Activated CD4-positive, alpha-beta T cell treated with anti-CD3 and anti-CD28 coated beads, Interleukin-2, amount 50 U/mL, for 48 hours (primary cell): ENCODE measurements around the gene ZSCAN5B.
"Not testable (repeated sequence)": the region's sequence is repeated elsewhere in the genome, so short reads cannot be mapped to it uniquely, and the experiment has no call there.

Source experiments
- DNase-seq, 2 experiments: peaks; one replicate each; pipeline ENCODE4 v3.0.0-alpha.2; 2020

Gene ZSCAN5B

DNA sequence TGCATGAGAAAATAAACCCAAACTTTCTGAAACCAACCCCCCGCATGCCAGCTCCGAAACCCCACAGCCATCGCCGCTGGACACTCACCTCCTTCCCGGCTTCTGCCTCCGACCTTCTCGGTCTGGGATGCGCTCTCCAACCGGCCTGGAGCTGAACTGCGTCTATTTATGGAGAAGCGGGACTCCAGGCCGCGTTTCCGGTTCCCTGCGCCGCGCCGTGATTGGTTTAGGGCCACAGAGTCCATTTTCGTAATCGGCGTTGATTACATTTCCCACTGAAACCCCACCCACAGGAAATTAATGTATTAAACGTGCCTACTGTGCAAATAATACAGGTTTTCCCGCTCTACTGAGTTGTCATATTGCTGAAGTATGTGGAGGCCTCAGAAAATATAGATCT, at the start of gene ZSCAN5B:
ZSCAN5B (minus strand) TSS at position 138 of the 400 bp plus-strand sequence. CDS start 4,731 bp downstream, outside the sequence.
- DNase-seq: not testable (repeated sequence)

DNA sequence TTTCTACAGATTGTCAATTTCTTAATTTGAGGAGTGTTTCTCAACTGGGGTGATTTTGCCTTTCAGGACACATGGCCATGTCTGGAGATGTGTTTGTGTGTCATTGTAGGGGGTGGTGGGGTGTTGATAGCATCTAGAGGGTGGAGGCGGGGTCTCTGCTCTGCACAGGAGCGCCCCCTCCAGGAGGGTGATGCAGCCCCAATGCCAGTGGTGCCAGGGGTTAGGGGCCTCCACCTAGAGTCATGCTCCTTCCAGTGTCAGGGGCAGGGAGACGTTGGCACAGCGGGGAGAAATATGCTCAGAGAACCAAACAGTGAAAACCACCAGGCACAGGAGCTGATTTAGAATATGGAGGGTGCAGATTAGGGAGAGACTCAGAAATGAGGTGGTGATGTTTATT, 48.2 kb upstream of the ZSCAN5B start:
- DNase-seq: not testable (repeated sequence)

GRCh38 chr19:56245121-56245740, 47.6 kb upstream of the ZSCAN5B start:
- no peak for DNase-seq

DNA sequence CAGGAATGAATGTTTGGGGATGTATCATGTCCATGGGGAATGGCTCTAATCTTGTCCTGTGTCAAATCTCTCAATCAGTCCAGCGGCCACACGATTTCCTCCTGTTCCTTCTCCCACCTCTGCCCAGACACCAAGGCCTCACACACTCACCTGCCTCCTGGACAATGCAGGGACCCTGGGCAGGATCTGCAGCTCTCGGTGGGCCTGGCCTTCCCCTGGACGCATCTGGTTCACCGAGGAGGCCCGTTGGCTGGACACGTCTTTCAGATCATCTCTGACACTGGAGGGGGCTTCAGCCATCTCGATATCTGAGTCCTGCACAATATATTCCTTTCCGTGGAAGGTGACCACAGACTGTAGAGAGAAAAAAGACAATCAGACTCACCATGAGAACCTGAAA, 25.9 kb upstream of the ZSCAN5B start:
- DNase-seq: no peak

- no peak for DNase-seq
These were observed 25.3 kb upstream of the ZSCAN5B start for GRCh38 chr19:56222901-56223300.

DNA sequence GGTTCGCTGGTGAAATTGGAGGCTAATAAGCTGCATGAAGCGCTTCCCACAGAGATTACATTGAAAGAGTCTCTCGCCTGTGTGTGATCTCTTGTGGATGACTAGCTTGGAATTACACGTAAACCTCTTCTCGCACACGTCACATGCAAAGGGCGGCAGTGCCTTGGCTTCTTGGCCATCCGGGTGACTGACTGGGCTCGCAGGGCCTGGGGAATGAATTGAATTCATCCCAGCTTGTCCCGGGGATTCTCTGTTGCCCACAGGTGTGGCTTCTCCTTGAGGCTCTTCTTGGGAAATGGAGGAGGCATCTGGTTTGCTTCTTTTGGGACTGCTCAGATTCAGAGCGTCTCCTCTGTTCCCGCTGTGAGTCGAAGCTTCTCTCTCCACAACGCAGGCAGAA, 24.3 kb upstream of the ZSCAN5B start:
- no peak for DNase-seq

DNA sequence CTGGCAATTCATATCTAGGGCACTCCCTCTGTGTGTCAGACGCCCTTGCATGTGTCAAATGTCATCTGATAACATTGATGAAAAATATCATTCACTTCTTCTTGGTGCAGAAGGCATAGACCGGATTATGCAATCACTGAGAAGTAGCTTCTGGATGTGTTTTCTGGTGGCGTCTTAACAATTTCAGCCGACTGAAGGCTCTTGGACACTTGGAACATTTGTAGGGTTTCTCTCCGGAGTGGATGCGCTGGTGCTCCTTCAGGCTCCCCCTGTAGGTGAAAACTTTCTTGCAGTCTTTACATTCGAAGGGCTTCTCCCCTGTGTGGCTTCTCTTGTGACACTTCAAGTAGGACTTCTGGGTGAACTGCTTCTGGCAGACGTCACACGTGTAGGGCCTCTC, 23.9 kb upstream of the ZSCAN5B start:
- not testable (repeated sequence) for DNase-seq

GRCh38 chr19:56218961-56219360, 21.4 kb upstream of the ZSCAN5B start:
- DNase-seq: no peak

GRCh38 chr19:56217039-56217949, 19.7 kb upstream of the ZSCAN5B start:
- DNase-seq: peak in 1 of 2 experiments; percentile 3

- no peak for DNase-seq
These were observed 14.1 kb upstream of the ZSCAN5B start for GRCh38 chr19:56211718-56212117.

DNA sequence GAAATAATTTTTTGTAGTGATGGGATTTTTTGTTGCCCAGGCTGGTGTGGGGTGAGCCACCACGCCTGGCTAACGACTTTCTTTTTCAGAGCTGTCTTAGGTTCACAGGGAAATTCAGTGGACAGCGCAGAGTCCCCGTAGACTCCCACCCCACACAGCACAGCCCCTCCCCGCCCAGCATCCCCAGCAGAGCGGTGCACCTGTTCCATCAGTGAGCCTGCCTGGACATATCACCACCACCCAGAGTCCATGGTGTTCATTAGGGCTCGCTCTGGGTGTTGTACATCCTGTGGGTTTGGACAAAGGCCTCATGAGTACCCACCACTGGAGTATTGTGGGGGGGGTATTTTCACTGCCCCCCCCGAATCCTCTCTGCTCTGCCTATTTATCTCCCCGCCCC, 12.5 kb upstream of the ZSCAN5B start:
- not testable (repeated sequence) for DNase-seq

GRCh38 chr19:56209091-56209490, 11.5 kb upstream of the ZSCAN5B start:
- no peak for DNase-seq

DNA sequence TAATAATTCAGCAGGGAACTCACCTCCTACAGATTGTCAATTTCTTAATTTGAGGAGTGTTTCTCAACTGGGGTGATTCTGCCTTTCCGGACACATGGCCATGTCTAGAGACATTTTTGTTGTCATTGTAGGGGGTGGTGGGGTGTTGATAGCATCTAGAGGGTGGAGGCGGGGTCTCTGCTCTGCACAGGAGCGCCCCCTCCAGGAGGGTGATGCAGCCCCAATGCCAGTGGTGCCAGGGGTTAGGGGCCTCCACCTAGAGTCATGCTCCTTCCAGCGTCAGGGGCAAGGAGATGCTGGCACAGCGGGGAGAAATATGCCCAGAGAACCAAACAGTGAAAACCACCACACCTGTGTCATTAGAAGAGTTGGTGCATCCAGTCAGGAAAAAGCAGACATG, 10.0 kb upstream of the ZSCAN5B start:
- DNase-seq: not testable (repeated sequence)

DNA sequence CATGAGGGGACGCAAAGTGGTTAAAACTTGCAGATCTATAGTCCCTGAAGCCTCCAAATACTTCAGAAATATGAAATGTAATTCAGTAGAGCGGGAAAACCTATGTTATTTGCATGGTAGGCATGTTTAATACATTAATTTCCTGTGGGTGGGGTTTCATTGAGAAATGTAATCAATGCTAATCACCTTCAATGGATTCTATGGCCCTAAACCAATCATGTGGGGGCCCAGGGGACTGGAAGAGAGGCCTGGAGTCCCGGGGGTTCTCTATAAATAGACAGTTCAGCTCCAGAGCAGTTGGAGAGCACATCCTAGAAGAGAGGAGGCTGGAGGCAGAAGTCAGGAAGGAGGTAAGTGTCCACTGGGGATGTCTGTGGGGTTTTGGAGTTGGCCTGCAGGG, 4.4 kb upstream of the ZSCAN5B start, which contains the start of gene ZSCAN5C:
ZSCAN5C (plus strand) TSS at position 301 of the 400 bp plus-strand sequence. CDS start 3,641 bp downstream, outside the sequence.
- no peak for DNase-seq

- no peak for DNase-seq
These were observed 2.1 kb upstream of the ZSCAN5B start for GRCh38 chr19:56199687-56200086.

DNA sequence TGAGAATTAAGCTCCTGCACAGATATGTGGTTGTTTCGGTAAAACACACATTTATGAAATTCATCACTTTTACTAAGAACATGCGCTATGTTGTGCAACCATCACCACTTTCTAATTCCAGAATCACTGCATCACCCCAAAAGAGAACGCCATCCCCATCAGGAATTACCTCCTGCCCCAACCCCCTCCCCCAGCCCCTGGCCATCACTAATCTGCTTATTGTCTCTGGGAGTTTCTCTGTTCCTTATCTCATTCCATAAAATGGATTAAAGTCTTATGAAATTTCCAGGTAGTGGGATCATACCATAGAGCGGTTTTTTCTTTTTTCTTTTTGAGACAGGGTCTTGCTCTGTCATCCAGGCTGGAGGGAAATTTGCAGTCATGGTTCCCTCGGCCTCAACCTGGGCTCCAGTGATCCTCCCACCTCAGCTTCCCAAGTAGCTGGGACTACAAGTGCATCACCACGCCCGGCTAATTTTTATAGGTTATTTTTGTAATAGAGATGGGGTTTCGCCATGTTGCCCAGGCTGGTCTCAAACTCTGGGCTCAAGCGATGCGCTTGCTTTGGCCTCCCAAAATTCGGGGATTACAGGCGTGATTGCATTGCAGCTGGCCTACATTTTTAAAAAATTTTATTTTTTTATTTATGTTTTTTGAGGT, 3.5 kb downstream of the ZSCAN5B start:
- DNase-seq: no peak

- DNase-seq: no peak
These were observed 5.9 kb downstream of the ZSCAN5B start for GRCh38 chr19:56191711-56192110.

DNA sequence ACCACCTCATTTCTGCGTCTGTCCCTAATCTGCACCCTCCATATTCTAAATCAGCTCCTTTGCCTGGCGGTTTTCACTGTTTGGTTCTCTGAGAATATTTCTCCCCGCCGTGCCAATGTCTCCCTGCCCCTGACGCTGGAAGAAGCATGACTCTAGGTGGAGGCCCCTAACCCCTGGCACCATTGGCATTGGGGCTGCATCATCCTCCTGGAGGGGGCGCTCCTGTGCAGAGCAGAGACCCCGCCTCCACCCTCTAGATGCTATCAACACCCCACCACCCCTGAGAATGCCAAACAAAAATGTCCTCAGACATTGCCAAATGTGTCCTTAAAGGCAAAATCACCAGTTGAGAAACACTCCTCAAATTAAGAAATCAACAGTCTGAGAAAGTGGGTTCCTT, 6.5 kb downstream of the ZSCAN5B start:
- DNase-seq: no peak

DNA sequence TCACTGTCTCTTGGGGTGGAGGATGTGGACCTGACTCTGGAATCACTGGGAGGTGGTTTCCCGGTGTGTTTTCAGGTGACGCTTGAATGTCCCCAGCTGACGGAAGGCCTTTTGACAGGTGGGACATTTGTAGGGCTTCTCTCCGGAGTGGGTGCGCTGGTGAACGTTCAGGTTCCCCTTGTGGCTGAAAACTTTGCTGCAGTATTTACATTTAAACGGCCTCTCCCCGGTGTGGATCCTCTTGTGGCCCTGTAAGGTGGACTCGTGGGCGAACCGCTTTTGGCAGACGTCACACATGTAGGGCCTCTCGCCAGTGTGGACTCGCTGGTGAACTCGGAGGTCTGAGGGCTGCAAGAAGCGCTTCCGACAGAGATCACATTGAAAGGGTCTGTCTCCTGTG, 7.8 kb downstream of the ZSCAN5B start:
- no peak for DNase-seq

GRCh38 chr19:56177564-56178243, 19.9 kb downstream of the ZSCAN5B start:
- DNase-seq: no peak

GRCh38 chr19:56176881-56177280, 20.7 kb downstream of the ZSCAN5B start:
- DNase-seq: no peak

DNA sequence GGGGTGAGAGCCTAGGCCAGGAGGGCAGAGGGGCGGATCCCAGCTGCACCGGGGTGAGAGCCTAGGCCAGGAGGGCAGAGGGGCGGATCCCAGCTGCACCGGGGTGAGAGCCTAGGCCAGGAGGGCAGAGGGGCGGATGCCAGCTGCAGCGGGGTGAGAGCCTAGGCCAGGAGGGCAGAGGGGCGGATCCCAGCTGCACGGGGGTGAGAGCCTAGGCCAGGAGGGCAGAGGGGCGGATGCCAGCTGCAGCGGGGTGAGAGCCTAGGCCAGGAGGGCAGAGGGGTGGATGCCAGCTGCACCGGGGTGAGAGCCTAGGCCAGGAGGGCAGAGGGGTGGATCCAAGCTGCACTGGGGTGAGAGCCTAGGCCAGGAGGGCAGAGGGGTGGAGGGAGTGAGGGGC, 21.3 kb downstream of the ZSCAN5B start:
- not testable (repeated sequence) for DNase-seq

DNA sequence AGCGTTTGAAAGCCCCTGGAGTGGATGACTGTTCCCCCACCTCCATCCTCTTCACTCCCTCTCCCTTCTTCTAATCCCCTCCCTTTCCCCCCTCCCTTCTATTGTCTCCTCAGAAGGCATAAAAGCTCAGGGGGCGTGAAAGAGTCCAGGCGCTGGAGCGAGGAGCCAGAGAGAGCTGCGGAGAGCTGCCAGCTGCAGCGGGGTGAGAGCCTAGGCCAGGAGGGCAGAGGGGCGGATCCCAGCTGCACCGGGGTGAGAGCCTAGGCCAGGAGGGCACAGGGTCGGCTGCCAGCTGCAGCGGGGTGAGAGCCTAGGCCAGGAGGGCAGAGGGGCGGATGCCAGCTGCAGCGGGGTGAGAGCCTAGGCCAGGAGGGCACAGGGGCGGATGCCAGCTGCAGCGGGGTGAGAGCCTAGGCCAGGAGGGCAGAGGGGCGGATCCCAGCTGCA, 21.7 kb downstream of the ZSCAN5B start, which contains the start of gene GALP:
GALP (plus strand) TSS at position 148 of the 447 bp plus-strand sequence. CDS start 1,101 bp downstream, outside the sequence.
- DNase-seq: not testable (repeated sequence)
